DND-41 (cell line): ENCODE measurements around the gene THOC6.

Experiments
- ATAC-seq: fragments of 200-7000 bp; cut with Tn5 transposase; 3 replicates; pipeline ENCODE4 v1.9.1; 2021; ENCODE audit warnings: low read depth; ENCODE audit not compliant: insufficient read depth
- DNase-seq: peaks from one replicate; pipeline ENCODE4 v3.0.0-alpha.2; 2020
- H2AFZ ChIP-seq: 2 replicates; pipeline ENCODE4 v1.6.0; 2012; ENCODE audit warnings: low read depth, low read length
- H3K27ac ChIP-seq: 2 replicates; pipeline ENCODE4 v1.5.1; 2012; ENCODE audit warnings: low read length, inconsistent platforms
- H3K27me3 ChIP-seq: fragments of 200-600 bp; sonication (generic); 2 replicates; pipeline ENCODE4 v1.6.0; 2012; ENCODE audit warnings: low read length, mild to moderate bottlenecking, inconsistent platforms; ENCODE audit not compliant: insufficient read depth, poor library complexity
- H3K36me3 ChIP-seq: 2 replicates; pipeline ENCODE4 v1.5.1; 2012; ENCODE audit warnings: low read length, inconsistent platforms; ENCODE audit not compliant: insufficient read depth
- H3K4me1 ChIP-seq: 2 replicates; pipeline ENCODE4 v1.5.1; 2012; ENCODE audit warnings: mild to moderate bottlenecking, low read length; ENCODE audit not compliant: insufficient read depth
- H3K4me2 ChIP-seq: 2 replicates; pipeline ENCODE4 v1.6.0; 2012; ENCODE audit warnings: mild to moderate bottlenecking, moderate library complexity, low read length, inconsistent platforms; ENCODE audit not compliant: insufficient read depth
- H3K4me3 ChIP-seq, 2 experiments: fragments of 200-600 bp in 1 of 2; shearing (Covaris generic) in 1 of 2; 2 replicates each; pipeline ENCODE4 v1.5.1; 2012 to 2016; ENCODE audit warnings: inconsistent platforms in 2 of 2, low read length in 2 of 2, mild to moderate bottlenecking in 2 of 2, low read depth in 1 of 2, moderate library complexity in 1 of 2
- H3K79me2 ChIP-seq: 2 replicates; pipeline ENCODE4 v1.6.0; 2012; ENCODE audit warnings: low read length, inconsistent platforms; ENCODE audit not compliant: insufficient read depth
- H3K9ac ChIP-seq: 2 replicates; pipeline ENCODE4 v1.6.0; 2012; ENCODE audit warnings: low read depth, mild to moderate bottlenecking, inconsistent platforms, low read length, moderate library complexity
- H3K9me3 ChIP-seq: 2 replicates; pipeline ENCODE4 v1.5.1; 2012; ENCODE audit warnings: low read length, moderate library complexity, mild to moderate bottlenecking, inconsistent platforms; ENCODE audit not compliant: insufficient read depth, severe bottlenecking
- H4K20me1 ChIP-seq: 2 replicates; pipeline ENCODE4 v1.6.0; 2012; ENCODE audit warnings: low read length; ENCODE audit not compliant: insufficient read depth
- EZH2 ChIP-seq: IDR thresholded peaks from 3 replicates; pipeline ENCODE4 v1.6.1; 2012; ENCODE audit warnings: borderline replicate concordance, low read depth, mild to moderate bottlenecking, moderate library complexity, low read length, inconsistent platforms; ENCODE audit not compliant: severe bottlenecking
- TF ChIP-seq, protein P1 (sequence below): IDR thresholded peaks from 2 replicates; pipeline ENCODE4 v1.5.1; 2012; ENCODE audit warnings: borderline replicate concordance, low read length, moderate library complexity, mild to moderate bottlenecking; ENCODE audit not compliant: poor library complexity, severe bottlenecking; ENCODE audit errors: extremely low read depth

Gene THOC6

GRCh38 chr16:3035289-3035971 lies 11.6 kb downstream of the THOC6 start:
- Histone ChIP-seq H3K4me2 (no peak overlapping the region), H3K27me3 (peaks cover 16% of the 10 kb centered on the region), H3K27ac (no peak overlapping the region), H4K20me1 (no peaks in the 10 kb centered on the region; the same call in 1 of the 2 replicates), H3K79me2 (no peaks in the 10 kb centered on the region), H3K36me3 (no peaks in the 10 kb centered on the region), H3K9me3 (no peaks in the 10 kb centered on the region), H3K4me1 (no peaks in the 10 kb centered on the region), H3K9ac (no peak overlapping the region), H2AFZ (no peak overlapping the region), H3K4me3 (no peak overlapping the region)
- ATAC-seq (no peak), DNase-seq (no peak)
- no peak for TF ChIP-seq EZH2
- TF ChIP-seq, protein P1, sequence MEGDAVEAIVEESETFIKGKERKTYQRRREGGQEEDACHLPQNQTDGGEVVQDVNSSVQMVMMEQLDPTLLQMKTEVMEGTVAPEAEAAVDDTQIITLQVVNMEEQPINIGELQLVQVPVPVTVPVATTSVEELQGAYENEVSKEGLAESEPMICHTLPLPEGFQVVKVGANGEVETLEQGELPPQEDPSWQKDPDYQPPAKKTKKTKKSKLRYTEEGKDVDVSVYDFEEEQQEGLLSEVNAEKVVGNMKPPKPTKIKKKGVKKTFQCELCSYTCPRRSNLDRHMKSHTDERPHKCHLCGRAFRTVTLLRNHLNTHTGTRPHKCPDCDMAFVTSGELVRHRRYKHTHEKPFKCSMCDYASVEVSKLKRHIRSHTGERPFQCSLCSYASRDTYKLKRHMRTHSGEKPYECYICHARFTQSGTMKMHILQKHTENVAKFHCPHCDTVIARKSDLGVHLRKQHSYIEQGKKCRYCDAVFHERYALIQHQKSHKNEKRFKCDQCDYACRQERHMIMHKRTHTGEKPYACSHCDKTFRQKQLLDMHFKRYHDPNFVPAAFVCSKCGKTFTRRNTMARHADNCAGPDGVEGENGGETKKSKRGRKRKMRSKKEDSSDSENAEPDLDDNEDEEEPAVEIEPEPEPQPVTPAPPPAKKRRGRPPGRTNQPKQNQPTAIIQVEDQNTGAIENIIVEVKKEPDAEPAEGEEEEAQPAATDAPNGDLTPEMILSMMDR, result no peak

DNA sequence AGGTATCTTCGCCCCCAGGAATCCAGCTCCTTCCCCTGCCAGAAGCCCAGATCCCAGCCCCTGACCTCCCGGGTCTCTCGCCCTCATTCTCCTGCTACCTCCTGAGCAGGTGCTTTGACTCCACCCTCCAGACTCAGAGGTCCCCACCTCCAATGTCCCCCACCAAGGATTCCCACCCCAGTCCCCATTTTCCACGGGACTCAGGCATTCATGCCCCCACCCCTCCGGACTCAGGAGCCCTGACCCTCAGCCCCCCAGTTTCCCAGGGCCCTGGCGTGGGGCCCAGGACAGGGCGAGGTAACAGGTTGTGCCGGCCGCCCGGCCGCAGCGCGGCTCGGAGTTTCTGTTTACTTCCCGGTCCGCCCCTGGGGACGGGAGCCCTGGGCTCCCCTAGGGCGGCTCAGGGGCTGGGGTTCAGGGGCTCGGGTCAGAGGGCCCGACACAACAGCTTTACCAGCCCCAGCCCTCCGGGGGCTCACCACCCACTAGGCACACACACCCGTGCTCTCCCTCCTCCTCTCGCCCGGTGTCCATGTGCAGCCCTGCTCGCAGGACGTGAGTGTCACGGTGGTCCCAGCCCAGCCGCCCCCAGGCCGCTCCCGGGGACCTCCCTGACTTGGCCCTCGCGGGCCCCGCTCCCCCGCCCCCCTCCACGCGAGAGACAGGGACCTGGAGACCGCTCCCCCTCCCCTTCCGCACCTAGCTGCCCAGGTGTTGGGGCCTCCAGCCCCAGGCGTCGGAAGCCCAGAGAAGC lies 12.3 kb downstream of the THOC6 start:
- Histone ChIP-seq H3K4me1 (no peaks in the 10 kb centered on the region), H3K9ac (no peak overlapping the region), H3K27ac (no peak overlapping the region), H3K79me2 (no peaks in the 10 kb centered on the region), H3K4me3 (no peak overlapping the region), H3K4me2 (no peak overlapping the region), H3K9me3 (no peaks in the 10 kb centered on the region), H3K36me3 (no peaks in the 10 kb centered on the region), H2AFZ (no peak overlapping the region), H4K20me1 (no peaks in the 10 kb centered on the region; the same call in 1 of the 2 replicates), H3K27me3 (peaks cover 16% of the 10 kb centered on the region)
- ATAC-seq (no peak), DNase-seq (no peak)
- no peak for TF ChIP-seq EZH2

DNA sequence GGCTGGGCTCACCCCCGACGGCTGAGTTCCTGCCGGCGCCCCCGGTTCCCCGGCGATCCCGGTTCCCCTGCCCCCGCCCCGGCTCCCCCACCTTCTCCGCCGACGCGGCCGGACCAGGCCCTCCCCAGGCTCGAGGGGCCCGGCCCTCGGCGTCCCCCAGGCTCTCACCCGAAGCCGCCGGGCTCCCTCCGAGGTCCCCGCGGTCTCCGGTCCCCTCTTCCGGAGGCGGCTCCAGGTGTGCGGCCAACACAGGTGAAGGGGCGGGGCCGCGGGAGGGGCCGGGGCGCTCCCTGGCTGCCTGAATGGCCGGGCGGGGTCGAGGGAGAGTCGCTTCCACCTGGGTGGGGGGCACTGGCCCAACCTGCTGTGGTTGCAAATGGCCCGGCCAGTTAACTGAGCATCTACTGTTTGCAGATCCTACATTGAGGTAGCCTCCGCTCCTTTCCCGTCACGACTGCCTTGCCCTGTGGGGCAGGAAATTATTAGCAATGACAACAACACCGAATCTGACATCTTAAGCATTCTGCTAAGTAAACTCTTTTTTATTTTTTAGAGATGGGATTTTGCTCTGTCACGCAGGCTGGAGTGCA lies 13.0 kb downstream of the THOC6 start, which contains the start of gene BICDL2:
TSS of gene BICDL2 (minus strand) at position 219 of the 590 bp plus-strand sequence. CDS start 1,448 bp downstream, outside the sequence.
- peaks cover 16% of the 10 kb centered on the region for H3K27me3 ChIP-seq
- no peaks in the 10 kb centered on the region; the same call in 1 of the 2 replicates for H4K20me1 ChIP-seq
- no peak within 1 kb of the TSS for H3K9ac ChIP-seq
- no peaks in the 10 kb centered on the region for H3K4me1 ChIP-seq
- H3K4me3 ChIP-seq, result no peak within 1 kb of the TSS
- no peak within 1 kb of the TSS for H3K4me2 ChIP-seq
- DNase-seq, result no peak
- H3K9me3 ChIP-seq, result no peaks in the 10 kb centered on the region
- TF ChIP-seq EZH2, result no peak
- TF ChIP-seq, protein P1, result no peak
- H3K79me2 ChIP-seq, result no peaks in the 10 kb centered on the region
- no peaks in the 10 kb centered on the region for H3K36me3 ChIP-seq
- no peak within 1 kb of the TSS for H3K27ac ChIP-seq
- ATAC-seq, result no peak
- H2AFZ ChIP-seq, result no peak within 1 kb of the TSS

DNA sequence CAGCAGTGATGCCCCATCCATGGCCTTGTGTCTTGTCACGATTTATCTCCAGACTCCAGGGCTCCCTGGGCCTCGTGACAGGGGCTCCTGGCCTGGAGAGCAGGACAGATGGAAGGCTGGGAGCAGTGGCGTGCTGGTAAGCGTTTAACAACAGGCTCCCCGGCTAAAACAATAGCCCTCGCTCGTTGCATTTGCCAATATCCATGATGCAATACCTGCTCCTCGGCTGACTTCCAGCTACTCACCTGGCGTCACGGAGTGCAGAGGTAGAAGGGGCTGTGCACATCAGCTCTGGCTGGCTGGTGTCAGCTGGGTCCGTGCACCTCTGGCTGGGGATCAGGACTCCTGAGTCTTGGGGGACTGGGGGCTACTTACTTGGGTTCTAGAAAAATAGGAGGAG lies 14.4 kb downstream of the THOC6 start:
- H3K79me2 ChIP-seq, result no peaks in the 10 kb centered on the region
- H3K4me1 ChIP-seq, result no peaks in the 10 kb centered on the region
- H3K27me3 ChIP-seq, result peaks cover 16% of the 10 kb centered on the region
- H3K4me2 ChIP-seq, result no peak overlapping the region
- H3K4me3 ChIP-seq, result no peak overlapping the region
- H3K36me3 ChIP-seq, result no peaks in the 10 kb centered on the region
- no peak for DNase-seq
- H4K20me1 ChIP-seq, result no peaks in the 10 kb centered on the region; the same call in 1 of the 2 replicates
- no peaks in the 10 kb centered on the region for H3K9me3 ChIP-seq
- H2AFZ ChIP-seq, result no peak overlapping the region
- ATAC-seq, result no peak
- TF ChIP-seq, protein P1, result no peak
- TF ChIP-seq EZH2, result no peak
- no peak overlapping the region for H3K27ac ChIP-seq
- H3K9ac ChIP-seq, result no peak overlapping the region
